ENCODE data around the gene CALHM5.

DNA sequence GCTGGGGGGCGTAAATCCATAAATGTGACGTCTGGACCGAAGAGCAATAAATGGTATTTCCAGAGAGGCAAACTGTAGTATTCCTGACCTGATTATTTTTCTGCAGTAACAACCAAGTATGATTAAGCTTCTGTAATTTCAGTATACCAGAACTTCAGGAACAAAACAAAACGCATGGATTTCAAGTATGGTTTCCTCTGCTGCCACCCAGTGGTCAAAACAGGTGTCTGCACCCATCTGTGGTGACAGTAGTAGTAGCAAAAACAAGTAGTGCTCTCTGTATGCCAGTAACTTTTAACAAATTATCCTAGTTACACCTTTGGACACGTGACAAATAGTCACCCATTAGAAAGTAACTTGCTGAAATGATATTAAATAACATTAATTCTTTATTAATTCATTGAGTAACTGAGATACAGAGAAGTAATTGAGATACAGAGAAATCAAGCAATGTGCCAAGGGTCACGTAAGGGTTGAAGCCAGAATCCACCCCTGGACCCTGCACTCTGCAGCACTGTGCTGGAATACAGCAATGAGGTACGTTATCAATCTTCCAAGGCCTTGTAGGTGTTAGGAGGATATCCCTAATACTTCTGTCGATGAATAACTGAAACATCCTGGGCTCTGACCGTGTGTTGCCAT is 50.1 kb downstream of the CALHM5 start:
- TF ChIP-seq, protein P1, sequence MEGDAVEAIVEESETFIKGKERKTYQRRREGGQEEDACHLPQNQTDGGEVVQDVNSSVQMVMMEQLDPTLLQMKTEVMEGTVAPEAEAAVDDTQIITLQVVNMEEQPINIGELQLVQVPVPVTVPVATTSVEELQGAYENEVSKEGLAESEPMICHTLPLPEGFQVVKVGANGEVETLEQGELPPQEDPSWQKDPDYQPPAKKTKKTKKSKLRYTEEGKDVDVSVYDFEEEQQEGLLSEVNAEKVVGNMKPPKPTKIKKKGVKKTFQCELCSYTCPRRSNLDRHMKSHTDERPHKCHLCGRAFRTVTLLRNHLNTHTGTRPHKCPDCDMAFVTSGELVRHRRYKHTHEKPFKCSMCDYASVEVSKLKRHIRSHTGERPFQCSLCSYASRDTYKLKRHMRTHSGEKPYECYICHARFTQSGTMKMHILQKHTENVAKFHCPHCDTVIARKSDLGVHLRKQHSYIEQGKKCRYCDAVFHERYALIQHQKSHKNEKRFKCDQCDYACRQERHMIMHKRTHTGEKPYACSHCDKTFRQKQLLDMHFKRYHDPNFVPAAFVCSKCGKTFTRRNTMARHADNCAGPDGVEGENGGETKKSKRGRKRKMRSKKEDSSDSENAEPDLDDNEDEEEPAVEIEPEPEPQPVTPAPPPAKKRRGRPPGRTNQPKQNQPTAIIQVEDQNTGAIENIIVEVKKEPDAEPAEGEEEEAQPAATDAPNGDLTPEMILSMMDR (IDR thresholded peaks at IDR 0.05), result peak; percentile 76 to 89 (median 86)
- no peak for TF ChIP-seq POLR2A (IDR thresholded peaks at IDR 0.05)

All from thyroid gland (tissue), 4 donors.